Measurements from ENCODE around the gene TNRC6C.

Gene TNRC6C

GRCh38 chr17:78082988-78083387, 124.5 kb downstream of the TNRC6C start:
- DNase-seq (ENCODE audit: low read depth): no peak
- no peak overlapping the region for H3K4me3 ChIP-seq (ENCODE audit: low read depth, low read length)
- TF ChIP-seq, protein P1, sequence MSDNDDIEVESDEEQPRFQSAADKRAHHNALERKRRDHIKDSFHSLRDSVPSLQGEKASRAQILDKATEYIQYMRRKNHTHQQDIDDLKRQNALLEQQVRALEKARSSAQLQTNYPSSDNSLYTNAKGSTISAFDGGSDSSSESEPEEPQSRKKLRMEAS (IDR thresholded peaks at IDR 0.05; ENCODE audit: low read depth, low read length): no peak
- TF ChIP-seq CTCF (IDR thresholded peaks at IDR 0.05; ENCODE audit: low read depth, low read length): no peak
- TF ChIP-seq MYC (IDR thresholded peaks at IDR 0.05; ENCODE audit: low read depth, low read length): no peak
- no peak for TF ChIP-seq POLR2A (IDR thresholded peaks at IDR 0.05; ENCODE audit: extremely low read depth, insufficient read length)

GRCh38 chr17:78086740-78087139, 128.2 kb downstream of the TNRC6C start:
- TF ChIP-seq POLR2A (IDR thresholded peaks at IDR 0.05; ENCODE audit: extremely low read depth, insufficient read length): no peak
- TF ChIP-seq MYC (IDR thresholded peaks at IDR 0.05; ENCODE audit: low read depth, low read length): no peak
- TF ChIP-seq, protein P1 (IDR thresholded peaks at IDR 0.05; ENCODE audit: low read depth, low read length): no peak
- no peak for TF ChIP-seq CTCF (IDR thresholded peaks at IDR 0.05; ENCODE audit: low read depth, low read length)
- DNase-seq (ENCODE audit: low read depth): no peak
- no peak overlapping the region for H3K4me3 ChIP-seq (ENCODE audit: low read depth, low read length)

DNA sequence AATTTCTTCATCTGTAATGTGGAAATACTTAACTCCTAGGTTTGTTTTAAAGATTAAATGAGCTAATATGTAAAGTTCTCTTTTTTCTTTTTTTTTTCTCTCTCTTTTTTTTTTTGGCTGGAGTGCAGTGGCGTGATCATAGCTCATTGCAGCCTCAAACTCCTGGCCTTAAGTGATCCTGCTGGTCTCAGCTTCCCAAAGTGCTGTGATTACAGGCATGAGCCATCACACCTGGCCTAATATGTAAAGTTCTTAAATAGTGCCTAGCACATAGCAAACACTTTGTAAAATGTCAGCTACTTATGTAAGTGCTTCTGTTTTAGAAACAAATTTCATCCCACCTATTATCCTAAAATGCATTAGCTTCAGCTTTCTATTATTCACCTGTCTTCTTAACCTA, 130.0 kb downstream of the TNRC6C start:
- H3K4me3 ChIP-seq (ENCODE audit: low read depth, low read length): no peak overlapping the region
- DNase-seq (ENCODE audit: low read depth): no peak
- TF ChIP-seq CTCF (IDR thresholded peaks at IDR 0.05; ENCODE audit: low read depth, low read length) (no peak), POLR2A (IDR thresholded peaks at IDR 0.05; ENCODE audit: extremely low read depth, insufficient read length) (no peak), MYC (IDR thresholded peaks at IDR 0.05; ENCODE audit: low read depth, low read length) (no peak)
- TF ChIP-seq, protein P1 (IDR thresholded peaks at IDR 0.05; ENCODE audit: low read depth, low read length): no peak

GRCh38 chr17:78089576-78090281, 131.2 kb downstream of the TNRC6C start:
- no peak for TF ChIP-seq CTCF (IDR thresholded peaks at IDR 0.05; ENCODE audit: low read depth, low read length)
- TF ChIP-seq MYC (IDR thresholded peaks at IDR 0.05; ENCODE audit: low read depth, low read length): no peak
- no peak overlapping the region for H3K4me3 ChIP-seq (ENCODE audit: low read depth, low read length)
- DNase-seq (ENCODE audit: low read depth): no peak

DNA sequence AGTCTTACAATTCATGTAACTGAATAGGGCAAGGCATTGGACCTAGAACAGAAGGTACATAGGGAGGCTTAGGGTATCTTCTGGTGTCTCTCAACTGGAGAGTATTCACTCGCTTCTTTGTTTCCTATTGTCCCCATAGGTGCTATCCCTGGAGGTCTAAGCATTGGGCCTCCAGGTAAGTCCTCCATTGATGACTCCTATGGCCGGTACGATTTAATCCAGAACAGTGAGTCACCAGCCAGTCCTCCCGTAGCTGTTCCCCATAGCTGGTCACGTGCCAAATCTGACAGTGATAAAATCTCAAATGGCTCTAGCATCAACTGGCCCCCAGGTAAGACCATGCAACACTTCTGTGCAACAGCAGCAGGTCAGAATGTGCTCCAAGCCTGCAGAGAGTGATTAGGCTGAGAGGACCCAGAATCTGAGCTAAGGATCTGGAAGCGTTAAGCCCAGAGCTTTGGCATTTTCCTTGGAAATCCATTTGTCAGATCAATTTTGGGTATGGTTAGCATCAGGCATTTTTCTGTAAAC, 134.4 kb downstream of the TNRC6C start:
- TF ChIP-seq, protein P1 (IDR thresholded peaks at IDR 0.05; ENCODE audit: low read depth, low read length): no peak
- TF ChIP-seq POLR2A (IDR thresholded peaks at IDR 0.05; ENCODE audit: extremely low read depth, insufficient read length) (no peak), MYC (IDR thresholded peaks at IDR 0.05; ENCODE audit: low read depth, low read length) (no peak), CTCF (IDR thresholded peaks at IDR 0.05; ENCODE audit: low read depth, low read length) (no peak)
- no peak for DNase-seq (ENCODE audit: low read depth)
- no peak overlapping the region for H3K4me3 ChIP-seq (ENCODE audit: low read depth, low read length)

Data from NB4 (cell line).